Stimulated activated CD4-positive, alpha-beta T cell treated with anti-CD3 and anti-CD28 coated beads, Interleukin-15, amount 100 ng/mL, for 48 hours (primary cell): ENCODE data around the gene ZEB2.

Source experiments
- DNase-seq, 2 donors: peaks; one replicate each; pipeline ENCODE4 v3.0.0-alpha.2; 2020; ENCODE audit warnings: low read depth in 2 of 2

The ZEB2 gene

GRCh38 chr2:144496092-144496976 lies 23.6 kb downstream of the ZEB2 start:
- DNase-seq: no peak

GRCh38 chr2:144495227-144496091 lies 24.5 kb downstream of the ZEB2 start:
- no peak for DNase-seq

GRCh38 chr2:144493027-144493809 lies 26.7 kb downstream of the ZEB2 start:
- no peak for DNase-seq

DNA sequence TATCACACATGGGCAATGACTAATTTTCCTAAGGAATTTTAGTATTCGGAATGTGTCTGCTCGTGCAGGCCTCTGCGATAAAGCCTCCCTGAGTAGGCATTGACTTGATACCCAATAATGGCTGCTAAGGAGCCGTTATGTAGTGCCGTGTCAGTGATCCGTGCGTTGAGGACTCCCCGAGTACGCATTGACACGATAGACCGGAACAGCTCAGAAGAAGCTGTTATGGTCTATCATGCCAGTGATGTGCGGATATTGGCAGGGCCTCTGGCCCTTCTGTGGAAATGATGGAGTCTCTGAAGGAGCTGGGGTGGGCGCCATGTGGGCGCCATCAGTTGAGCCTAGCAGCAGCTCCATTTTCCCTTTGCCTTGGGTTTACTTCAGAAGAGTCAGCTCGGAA lies 29.1 kb downstream of the ZEB2 start:
- no peak for DNase-seq

DNA sequence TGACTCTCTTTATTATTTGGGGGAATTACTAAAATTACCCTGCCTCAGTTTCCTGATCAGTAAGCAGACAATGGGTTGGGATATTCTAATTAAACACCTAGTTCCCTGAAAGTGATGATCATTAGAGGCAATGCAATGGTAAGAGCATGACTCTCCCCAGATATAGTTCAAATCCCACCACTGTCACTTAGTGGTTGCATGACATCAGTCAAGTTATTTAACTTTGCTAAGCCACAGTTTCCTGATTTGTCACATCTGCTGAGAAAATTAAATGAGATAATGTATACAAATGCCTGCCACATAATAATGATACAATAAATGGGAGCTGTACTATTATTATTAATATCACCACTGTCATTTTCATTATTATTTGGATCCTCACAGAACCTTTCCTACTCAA lies 29.9 kb downstream of the ZEB2 start:
- DNase-seq: no peak

- no peak for DNase-seq
Observed at GRCh38 chr2:144489315-144489916, 30.5 kb downstream of the ZEB2 start.

- no peak for DNase-seq
Observed at GRCh38 chr2:144484201-144484948, 35.5 kb downstream of the ZEB2 start.

- DNase-seq: no peak
Observed at GRCh38 chr2:144481666-144482065, 38.3 kb downstream of the ZEB2 start.

- no peak for DNase-seq
Observed at GRCh38 chr2:144481109-144481508, 38.8 kb downstream of the ZEB2 start.

DNA sequence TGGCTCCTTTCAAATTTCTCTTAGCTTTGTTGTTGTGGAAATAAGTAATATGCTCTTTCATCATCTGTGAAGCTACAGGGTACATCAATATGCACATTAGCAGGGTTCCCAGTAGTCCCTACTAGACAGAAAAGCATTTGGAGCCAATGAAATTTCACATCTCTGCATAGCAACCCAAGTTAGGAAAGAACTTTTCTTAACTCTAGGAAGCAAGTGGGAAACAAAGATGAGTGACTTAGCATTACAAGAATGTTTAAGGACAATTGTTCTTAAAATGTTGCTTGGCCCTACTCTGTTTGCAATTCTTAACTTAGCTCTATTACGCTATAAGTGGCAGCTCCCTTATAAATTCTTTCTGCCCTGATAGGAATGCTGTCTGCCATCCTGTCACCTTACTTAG lies 39.6 kb downstream of the ZEB2 start:
- DNase-seq: no peak

- DNase-seq: no peak
Observed at GRCh38 chr2:144479659-144480058, 40.3 kb downstream of the ZEB2 start.

- DNase-seq: no peak
Observed at GRCh38 chr2:144479138-144479537, 40.8 kb downstream of the ZEB2 start.

DNA sequence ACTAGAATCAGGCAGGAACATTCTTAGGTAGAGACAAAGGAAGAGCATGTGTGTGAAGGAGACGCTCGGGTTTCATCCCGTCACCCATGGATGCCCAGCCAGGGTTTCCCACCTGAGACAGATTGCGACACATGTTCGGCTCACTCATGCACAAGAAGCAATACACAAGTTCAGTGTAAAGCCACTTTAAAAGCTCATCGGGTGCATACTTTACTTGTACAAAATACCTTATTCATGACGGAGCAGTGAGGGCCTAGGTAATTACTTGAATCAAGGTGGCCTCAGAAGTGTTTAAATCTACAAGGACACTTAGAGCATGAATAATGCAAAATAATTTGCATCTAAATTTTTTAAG lies 42.0 kb downstream of the ZEB2 start:
- no peak for DNase-seq

- DNase-seq: no peak
Observed at GRCh38 chr2:144477281-144477956, 42.5 kb downstream of the ZEB2 start.

DNA sequence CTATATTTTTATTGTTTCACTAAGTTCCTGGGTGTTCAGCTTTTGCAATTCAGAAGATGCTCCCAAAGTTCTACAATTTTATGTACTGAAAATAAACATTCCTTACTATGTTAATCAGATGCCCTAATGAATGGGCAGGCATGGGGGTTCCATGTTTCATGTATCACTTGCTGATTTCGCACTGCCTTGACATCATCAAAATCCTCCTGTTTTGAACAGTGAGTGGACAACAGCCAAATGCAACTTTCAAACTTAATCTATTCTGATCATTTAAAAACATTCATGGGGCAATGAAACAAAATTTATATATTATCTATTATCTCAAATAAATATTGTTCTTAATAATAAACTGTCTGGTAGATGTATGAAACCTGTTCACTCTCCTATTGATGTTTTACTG lies 43.2 kb downstream of the ZEB2 start:
- DNase-seq: no peak

DNA sequence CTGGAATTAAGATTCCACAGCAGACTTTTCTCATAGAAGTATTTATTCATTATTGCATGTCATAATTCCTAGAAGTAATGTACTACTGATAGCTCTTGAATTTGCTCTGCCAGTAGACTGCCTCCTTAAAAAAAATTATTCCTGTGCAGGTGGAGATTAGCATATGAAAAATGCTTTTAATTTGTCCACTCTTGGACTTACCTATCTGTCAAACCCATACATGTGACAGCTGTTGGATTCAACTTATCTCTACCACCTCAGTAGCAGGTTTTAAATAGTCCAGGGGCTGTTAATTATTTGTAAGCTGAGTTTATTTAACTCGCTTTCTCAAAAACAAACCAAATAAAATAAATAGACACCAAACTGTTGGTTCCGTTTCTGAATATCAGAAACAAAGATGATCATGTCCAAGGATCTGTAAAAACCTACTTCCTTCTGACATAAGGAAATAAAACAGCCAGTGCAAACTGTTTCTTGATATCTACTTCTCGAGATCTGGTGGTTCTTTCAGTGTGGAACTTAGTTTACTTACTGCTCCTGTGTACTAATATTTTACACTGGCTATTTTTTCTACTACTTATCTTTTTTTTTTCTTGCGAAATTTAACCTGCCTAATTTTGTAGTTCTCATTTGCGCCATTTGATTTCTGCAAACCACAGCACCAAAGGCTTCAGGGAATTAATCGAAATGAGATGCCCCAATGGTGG lies 44.2 kb downstream of the ZEB2 start:
- no peak for DNase-seq

DNA sequence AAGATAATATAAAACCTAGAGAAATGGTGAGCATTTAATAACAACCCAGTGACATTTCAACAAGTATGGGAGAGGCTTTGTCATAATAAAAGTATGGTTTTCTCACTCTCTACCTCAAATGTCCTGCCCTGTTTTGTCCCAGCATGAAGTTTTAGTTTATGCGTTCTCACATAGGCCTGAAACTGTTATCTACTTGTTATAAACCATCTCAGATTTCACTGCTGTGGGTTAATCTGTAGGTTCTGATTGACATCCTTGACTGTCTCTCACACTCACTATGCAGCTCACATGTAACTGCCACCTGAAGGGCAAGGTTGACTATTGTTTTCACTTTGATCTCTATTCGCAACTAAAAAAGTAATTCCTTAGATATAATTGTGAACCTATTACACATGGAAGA lies 44.9 kb downstream of the ZEB2 start:
- DNase-seq: no peak

DNA sequence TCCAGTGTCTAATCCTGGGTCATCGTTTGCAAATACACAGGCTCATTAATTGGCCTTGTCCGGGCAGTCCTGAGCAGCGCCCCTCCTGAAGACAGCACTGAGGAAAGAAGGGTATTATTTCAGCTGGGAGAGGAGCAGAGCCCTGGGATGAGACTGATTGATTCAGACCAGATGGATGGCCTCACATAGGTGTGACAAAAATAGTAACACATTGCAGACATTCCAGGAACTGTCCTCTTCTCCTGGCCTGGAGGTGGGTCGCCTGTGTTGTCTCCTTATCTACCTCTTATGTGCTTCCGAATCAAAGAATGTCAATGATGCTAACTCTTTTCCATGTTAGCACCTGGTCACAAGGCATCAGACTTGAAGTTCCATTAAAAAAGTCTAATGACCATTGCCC lies 45.9 kb downstream of the ZEB2 start:
- DNase-seq: no peak

DNA sequence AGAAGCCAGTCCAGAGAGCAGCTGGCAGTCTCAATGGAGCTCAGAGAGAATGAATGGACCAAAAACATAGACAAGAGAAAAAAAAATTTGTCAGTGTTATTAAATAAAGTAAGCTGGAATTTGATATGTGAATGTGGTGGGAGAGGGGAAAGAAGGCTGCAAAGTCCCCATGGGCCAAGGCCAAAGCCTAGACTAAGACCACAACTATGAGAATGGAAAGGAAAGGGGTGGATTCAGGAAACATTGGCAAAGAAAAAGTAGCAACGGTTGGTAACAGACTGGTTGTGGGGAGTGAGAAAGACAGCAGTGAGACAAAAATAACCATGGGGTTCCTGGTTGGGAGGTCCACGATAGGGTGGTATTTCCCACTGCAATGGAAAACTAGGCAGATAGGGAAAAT lies 47.0 kb downstream of the ZEB2 start:
- DNase-seq: no peak

DNA sequence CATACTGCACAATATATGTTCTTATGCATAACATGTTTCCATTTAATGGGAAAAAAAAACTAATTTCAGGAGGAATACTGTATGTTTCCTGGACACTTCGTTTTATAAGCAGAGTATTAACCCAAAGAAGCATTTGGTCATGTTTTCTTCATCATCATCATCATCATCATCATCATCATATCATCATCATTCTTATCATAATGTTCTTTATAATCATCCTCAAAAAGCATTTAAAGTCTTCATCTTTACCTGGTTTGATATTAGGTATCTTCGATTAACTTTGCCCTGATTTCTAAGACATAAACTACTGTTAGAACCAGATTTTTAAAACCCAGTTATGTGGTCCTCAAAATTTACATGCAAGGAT lies 47.9 kb downstream of the ZEB2 start:
- DNase-seq: no peak
